Measurements from ENCODE around the gene EFCAB6.

Gene EFCAB6

GRCh38 chr22:43515411-43515810 is 296.7 kb downstream of the EFCAB6 start:
- no peak for DNase-seq

- no peak for DNase-seq
Measured at GRCh38 chr22:43514476-43515157, 297.5 kb downstream of the EFCAB6 start.

DNA sequence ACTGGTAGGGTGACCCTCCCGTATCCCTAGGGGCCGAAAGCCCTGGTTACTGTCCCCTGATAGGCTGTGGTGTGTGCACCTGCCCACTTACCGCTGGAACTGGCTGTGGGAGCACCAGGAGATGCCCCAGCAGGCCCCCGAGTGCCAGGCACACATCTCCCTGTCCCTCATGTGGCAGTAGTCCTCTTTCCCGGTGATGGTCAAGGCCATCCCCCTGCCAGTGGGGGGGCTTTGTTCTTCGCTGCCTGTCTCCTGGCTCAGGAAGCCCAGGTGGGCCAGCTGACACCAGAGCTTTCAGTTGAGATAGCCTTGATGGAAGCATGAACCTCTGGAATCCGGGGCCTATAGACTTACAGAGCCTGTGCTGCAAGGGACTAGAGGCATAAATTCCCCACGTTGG is 299.8 kb downstream of the EFCAB6 start:
- no peak for DNase-seq

DNA sequence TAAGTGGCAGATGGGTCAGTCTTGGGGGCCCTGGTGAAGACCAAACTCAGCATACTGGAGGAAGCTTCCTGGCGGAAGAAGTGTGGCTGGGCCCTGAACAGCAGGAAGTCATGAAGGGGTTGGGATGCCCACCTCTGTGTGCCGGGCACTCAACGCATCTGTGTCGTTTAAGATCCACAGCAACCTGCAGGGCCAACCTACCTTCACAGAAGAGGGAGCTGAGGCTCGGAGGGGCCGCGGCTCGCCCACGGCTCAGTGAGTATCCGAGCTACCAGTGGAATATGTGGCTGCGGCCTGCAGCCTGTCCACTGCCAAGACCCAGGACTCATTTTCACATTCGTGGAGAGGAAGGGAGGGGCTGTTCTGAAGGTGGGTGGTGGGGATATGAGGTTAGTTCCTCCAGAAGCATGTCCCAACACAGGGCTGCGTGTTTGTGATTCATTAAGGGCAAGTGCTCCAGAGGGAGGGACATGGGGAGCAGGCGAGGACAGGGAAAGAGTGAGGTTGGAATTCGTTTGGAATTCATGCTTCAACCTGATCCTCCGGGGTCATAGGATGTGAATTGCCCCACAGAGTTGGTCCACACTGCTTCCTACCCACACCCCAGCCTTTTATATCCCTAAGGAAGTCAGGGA is 300.7 kb downstream of the EFCAB6 start:
- DNase-seq: no peak

- no peak for DNase-seq
Measured at GRCh38 chr22:43510281-43511070, 301.6 kb downstream of the EFCAB6 start.

GRCh38 chr22:43509337-43509736 is 302.8 kb downstream of the EFCAB6 start:
- no peak for DNase-seq

DNA sequence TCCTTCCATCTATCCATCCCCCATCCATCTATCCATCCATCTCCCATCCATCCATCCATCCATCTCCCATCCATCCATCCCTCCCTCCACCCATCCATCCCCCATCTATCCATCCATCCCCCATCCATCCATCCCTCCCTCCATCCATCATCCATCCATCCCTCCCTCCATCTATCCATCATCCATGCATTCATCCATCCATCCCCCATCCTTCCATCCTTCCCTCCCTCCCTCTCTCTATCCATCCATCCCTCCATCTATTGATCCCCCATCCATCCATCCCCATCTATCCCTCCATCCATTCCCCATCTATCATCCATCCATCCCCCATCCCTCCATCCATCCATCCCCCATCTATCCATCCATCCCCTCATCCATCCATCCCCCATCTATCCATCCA is 303.6 kb downstream of the EFCAB6 start:
- no peak for DNase-seq

DNA sequence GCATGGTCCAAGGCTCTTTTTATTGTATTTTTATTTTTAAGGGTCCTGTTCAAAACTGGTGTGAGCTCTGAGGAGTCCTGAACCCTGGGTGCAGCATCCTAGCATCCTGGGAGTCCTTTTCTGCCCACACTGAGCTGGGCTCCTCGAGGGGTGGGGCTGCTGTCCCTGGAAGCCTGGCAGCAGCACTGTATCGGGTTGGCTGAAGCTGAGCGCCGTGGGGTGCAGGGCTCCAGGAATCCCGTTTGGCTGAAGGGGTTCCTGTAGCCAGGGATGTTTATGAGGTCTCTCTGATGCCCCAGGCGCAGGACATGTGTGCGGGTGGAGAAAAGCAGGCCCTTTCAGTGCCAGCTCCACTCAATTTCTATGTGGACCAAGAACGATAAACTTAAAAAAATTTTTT is 304.9 kb downstream of the EFCAB6 start:
- no peak for DNase-seq

- no peak for DNase-seq
Measured at GRCh38 chr22:43506487-43506886, 305.6 kb downstream of the EFCAB6 start.

DNA sequence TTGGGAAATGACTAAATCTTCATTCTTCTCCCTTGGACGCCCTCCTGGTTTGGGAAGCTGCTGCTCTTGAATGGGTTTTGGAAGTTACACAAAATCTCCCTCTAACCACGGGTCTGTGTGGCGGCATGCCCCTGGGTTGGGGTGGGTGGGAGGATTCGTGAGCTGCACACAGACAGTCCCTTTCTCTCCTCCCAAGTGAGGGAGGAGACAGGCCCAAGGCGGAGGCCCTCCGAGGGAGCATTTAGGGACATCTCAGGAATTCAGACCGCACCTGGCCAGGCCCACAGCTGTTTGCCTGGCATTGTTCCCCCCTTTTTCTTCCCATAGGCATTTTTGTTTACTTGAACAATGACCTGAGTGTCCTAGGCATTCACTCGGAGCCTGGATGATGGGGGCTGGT is 306.2 kb downstream of the EFCAB6 start:
- DNase-seq: no peak

- no peak for DNase-seq
Measured at GRCh38 chr22:43505423-43505822, 306.7 kb downstream of the EFCAB6 start.

DNA sequence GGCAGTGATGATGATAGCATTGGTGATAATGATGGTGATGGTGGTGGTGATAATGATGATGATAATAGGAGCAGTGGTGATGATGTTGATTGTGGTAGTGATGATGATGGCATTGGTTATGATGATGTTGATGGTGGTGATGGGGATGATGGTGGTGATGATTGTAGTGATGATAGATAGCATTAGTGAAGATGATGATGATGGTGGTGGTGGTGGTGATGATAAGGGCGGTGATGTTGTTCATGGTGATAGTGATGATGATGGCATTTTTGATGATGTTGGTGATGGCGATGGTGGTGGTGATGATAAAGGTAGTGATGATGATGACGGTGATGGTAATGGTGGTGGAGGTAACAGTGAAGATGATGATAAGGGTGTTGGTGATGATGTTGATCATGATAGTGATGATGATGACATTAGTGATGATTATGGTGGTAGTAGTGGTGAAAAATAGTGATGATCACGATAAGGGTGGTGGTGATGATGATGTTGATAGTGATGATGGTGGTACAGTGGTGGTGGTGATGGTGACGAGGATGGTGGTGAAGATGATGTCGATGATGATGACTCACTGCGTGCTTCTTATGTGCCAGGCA is 307.3 kb downstream of the EFCAB6 start:
- DNase-seq: no peak

DNA sequence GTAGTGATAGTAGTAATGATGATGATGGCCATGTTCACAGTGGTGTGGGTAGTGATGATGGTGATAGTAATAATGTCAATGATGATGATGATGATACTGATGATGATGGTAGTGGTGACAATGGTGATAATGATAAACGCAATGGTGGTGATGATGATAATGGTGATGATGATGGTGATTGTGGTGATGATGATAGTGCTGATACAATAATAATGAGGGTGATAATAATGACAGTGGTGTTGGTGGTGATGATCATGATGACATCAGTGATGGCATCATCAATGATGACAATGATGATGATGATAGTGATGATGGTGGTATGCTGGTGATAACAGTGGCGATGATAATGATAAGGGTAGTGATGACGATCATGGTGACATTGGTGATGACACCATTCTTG is 308.0 kb downstream of the EFCAB6 start:
- no peak for DNase-seq

- no peak for DNase-seq
Measured at GRCh38 chr22:43502306-43502874, 309.7 kb downstream of the EFCAB6 start.

DNA sequence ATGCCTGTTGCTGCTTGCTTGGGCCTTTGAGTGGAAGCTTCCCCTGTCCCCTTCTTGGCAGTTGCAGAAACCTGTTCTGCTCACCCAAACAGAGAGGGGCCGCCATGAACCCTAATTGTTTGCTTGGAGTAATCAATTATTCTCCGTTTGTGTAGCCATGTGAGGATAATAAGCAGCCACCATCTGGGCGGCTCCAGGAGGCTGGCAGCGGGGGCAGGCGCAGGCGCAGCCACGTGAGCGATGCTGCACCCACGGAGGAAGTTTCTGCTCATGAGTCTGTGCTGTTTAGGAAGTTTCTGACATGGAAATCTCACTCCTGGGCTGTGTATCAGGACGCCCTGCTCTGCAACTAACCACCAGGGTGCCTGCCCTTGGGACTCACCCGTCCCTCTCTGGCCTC is 310.2 kb downstream of the EFCAB6 start:
- no peak for DNase-seq

DNA sequence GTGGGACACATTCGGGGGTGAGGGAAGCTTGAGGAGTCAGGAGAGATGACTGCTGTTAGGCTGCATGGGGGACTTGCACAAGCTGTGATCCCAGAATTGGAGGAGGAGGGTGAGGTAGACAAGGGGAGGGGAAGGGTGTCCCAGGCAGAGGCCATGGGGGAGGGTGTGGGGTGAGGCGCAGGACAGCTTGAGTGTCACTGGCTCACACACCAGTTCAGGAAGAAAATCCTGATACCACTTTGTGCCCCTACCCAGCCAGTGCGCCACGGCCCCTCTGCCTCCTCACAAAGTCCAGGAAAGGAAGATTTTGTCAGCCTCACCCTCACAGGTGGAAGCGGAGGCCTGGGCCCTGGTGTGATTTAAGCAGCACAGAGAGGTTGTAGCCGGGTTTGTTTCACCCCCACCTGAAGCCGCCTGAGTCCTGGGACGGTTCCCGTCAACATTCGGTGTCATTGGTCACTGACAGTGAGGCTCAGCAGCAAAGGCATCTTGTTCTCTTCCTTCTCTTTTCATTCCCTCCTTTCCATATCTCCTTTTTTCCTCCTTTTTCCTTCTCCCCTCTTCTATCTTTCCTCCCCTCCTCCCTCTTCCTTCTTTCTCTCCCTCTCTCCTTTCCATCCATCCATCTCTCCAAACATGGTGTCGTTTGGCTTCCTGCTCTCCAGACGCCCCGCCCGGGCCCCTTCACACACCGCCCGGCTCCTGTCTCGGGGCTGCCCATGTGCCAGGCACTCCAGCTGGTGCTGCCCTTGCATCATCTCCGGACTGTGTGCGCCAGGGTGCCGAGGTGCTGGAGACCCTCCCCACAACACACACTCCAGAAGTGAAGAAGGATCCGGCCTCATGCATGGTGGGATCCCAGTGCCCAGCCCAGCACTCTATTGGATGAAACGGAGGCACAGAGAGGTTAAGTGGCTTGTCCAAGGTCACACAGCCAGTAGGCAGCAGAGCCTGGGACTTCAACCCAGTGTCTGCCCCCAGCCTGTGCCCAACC is 311.0 kb downstream of the EFCAB6 start:
- no peak for DNase-seq

- DNase-seq: no peak
Measured at GRCh38 chr22:43498856-43499253, 313.2 kb downstream of the EFCAB6 start.

DNA sequence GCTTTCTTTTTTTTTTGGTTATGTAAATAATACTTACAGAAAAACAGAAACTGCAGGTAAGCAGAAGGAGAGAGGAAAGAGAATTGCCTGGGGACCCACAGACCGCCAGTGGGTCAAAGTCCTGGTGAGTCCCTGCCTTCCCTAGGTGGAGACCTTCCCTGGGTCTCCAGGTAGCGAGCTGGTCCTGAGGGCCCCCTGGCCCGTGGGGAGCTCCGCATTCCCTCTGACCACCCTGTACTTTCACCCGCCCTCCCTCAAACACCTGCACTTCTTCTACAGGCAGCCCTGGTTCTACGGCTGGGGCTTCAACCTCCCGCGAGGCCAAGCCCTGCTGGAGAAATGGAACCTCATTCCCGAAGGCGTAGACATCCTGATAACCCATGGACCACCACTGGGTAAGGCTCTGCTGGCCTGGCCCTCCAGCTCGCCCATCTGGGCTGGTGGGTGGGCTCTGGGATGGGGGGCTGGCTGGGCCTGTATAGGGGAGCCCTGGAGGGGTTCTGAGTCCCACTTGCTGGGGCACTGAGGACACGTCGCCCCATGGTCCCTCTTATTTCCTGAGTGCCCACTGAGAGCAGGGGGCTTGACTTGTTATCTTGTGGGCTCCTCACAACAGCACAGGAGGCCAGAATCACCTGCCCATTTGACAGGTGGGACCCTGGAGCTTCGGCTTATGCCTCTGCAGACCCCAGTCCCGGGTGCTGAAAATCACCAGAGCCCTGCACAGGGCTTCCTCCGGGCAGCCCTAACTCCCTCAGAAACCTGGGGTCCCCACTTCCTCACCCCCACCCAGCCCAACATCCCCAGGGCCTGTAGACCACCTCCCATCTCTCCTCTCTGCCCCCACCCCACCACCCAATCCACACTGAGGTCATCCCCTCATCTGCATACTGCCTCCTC is 313.9 kb downstream of the EFCAB6 start:
- DNase-seq: no peak

DNA sequence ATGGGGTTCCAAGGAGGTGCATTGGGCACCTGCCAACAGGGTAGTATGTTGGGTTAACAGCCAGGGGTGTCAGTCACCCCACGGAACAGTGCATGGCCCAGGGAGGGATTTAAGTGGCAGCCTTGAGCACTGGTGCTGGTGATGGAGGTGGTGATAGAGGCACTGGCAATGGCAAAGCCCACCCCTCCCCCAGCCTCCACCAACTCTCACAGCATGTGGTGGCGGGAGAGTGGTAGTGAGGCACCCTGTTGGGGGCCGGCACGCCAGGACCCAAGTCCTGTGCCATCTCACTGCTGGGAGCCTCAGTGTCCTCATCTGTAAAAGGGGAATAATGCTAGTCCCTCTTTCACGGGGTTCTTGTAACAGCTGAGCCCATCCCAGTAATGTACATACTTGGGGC is 318.8 kb downstream of the EFCAB6 start:
- DNase-seq: no peak

DNA sequence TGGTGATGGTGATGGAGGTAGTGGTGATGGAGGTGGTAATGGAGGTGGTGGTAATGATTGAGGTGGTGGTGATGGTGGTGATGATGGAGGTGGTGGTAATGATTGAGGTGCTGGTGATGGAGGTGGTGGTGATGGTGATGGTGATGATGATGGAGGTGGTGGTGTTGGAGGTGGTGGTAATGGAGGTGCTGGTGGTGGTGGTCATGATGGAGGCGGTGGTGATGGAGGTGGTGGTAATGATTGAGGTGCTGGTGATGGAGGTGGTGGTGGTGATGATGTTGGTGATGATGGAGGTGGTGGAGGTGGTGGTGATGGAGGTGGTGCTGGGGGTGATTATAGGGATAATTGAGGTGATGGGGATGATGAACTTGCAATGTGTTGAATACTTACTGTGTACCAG is 320.4 kb downstream of the EFCAB6 start:
- no peak for DNase-seq

GRCh38 chr22:43491177-43491576 is 320.9 kb downstream of the EFCAB6 start:
- DNase-seq: no peak
